Globus pallidus (tissue), 1 donor: ENCODE measurements around the gene RDH11.
A peak's percentile ranks its signal among the peaks of the same experiment; 100 is the strongest.
"Not testable (repeated sequence)": the region's sequence is repeated elsewhere in the genome, so short reads cannot be mapped to it uniquely, and the experiment has no call there.

Source experiments
- DNase-seq: peaks from one replicate; pipeline ENCODE4 v3.0.0-alpha.2; 2015; ENCODE audit warnings: low spot score

Gene RDH11

DNA sequence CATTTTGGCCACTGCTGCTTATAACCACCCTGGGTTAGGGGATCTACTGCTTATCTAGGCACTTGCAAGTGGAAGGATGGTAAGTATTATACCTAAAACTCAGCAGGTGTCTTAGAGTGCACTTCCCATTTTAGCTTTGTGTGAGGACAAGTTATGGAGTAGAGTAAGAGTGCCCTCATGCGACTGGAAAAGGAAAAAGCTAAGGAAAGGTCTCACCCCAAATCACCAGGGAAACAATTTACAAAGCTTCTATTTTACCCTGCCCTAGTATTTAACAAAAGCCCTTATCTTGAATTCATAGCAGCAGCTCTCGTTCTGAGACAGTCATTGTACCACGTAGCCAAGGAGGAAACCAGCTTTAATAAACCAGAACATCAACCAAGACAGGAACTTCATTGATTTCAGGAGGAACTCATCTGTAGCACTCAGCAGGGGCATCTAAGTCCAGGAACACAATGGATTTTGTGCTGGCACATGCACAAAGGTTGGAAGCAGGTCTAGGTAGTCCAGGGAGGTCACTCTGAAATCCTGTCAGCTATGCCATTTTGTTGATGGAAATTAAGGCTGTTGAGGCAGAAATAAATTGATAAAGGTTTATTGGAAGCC, 9.0 kb upstream of the RDH11 start:
- peak; percentile 89 for DNase-seq

DNA sequence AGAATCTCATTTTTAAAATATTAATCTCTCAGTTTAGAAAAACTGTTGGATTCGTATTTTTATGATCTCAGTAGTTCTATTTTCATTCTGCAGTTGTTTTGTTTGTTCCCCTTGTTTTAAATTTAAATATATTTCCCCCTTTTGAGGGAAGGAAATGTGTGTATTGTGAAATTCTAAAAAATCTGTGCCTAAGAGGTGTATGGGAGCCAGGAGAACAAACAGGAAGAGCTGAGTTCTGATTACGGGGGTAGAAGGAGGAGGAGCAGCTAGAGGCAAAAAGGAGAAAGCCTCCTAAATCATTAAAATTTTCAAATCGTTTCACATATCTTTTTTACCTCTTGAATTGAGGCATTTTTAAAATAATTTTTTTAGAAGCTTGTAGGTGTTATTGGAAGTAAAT, 8.4 kb upstream of the RDH11 start:
- DNase-seq = peak; percentile 13

- DNase-seq = not testable (repeated sequence)
Measured at GRCh38 chr14:67701492-67701891, 5.9 kb upstream of the RDH11 start, which contains the start of gene RDH12. TSS of gene RDH12 (plus strand) at chr14:67701886. CDS start at chr14:67722643, 20,757 bp downstream.

- no peak for DNase-seq
Measured at GRCh38 chr14:67698179-67698578, 2.6 kb upstream of the RDH11 start.

DNA sequence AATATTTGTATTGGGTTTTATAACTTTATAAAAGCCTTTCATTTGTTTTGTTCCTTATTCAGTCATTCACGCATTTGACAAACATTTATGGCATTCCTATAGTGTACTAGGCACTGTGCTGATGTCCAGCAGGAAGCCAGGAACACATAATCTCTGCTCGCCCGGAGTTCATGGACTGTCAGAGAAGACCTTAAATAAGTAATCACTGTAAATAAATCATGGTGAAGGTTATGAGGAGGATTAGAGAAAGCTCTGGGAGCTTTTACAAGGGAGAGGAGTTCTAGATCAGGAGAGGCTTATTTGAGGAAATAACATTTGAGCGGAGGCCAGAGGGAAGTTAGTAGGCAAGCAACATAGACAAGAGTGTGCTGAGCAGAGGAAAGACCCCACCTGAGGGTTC, 1.4 kb upstream of the RDH11 start:
- no peak for DNase-seq

DNA sequence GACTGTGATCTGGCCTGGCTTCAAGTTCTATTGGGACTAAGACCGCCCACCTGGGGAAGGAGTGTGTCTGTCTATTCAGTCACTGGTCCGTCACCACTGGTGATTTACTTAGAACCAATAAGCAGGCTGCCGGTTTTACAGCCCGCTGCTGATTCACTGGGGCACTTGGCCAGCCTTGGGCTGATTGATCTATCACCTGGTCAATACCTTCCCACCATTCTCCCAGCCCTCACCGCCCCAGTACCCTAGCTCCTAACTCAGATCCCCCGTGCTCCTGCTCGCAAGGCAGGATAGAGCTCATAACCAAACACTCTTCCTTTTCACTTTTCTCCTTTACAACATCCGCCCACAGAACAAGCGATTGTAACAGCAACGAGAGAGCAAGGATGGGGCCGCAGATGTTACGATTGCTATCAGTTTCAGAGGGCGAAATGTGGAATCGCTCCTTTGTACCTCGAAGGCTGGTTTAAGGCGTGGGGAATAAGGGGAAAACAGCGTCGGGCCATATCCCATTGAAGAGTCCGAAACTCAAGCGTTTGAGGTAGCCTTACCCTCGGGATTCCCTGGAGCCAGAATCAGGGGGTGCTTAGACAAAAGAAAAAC, 672 bp downstream of the RDH11 start:
- peak; percentile 17 for DNase-seq

DNA sequence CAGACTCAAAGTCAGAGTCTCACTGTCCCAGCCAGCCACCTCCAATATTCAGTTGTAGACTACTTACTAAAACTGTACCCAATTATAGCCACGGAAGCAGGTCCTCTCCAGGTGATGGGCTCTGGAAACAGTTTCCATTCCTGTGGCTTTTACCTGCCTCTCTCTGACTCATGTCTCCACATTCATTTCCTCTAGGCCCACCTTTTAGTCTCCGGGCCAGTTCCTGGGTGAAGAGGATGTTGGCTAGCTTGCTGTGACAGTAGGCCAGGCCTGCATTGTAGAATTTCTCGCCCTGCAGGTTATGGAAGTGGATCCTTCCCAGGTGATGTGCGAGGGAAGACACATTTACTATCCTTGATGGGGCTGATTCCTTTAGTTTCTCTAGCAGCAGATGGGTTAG, 5.6 kb downstream of the RDH11 start:
- no peak for DNase-seq

- DNase-seq = no peak
Measured at GRCh38 chr14:67683842-67684241, 11.7 kb downstream of the RDH11 start.

- DNase-seq = no peak
Measured at GRCh38 chr14:67680941-67681340, 14.6 kb downstream of the RDH11 start.

- DNase-seq = no peak
Measured at GRCh38 chr14:67680121-67680602, 15.4 kb downstream of the RDH11 start.

DNA sequence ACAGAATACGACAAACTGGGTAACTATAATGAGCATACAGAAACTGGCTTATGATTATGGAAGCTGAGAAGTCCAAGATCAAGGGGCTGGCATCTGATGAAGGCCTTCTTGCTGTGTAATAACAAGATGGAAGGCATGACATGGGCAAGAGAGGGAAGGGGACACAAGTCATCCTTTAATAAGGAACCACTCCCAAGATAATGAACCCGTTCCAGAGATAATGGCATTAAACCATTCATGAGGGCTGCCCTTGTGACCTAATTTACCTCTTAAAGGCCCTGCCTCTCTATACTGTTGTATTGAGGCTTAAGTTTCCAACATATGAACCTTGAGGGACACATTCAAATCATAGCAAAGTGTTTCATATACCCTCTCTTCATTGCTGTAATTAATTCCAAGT, 16.6 kb downstream of the RDH11 start:
- no peak for DNase-seq

- no peak for DNase-seq
Measured at GRCh38 chr14:67675219-67675582, 20.4 kb downstream of the RDH11 start.

GRCh38 chr14:67674480-67675218, 20.9 kb downstream of the RDH11 start, which contains the start of gene VTI1B:
TSS of gene VTI1B (minus strand) at chr14:67674632. CDS start at chr14:67674489, 143 bp downstream.
- peak; percentile 80 for DNase-seq

- peak; percentile 68 for DNase-seq
Measured at GRCh38 chr14:67674139-67674479, 21.5 kb downstream of the RDH11 start.

DNA sequence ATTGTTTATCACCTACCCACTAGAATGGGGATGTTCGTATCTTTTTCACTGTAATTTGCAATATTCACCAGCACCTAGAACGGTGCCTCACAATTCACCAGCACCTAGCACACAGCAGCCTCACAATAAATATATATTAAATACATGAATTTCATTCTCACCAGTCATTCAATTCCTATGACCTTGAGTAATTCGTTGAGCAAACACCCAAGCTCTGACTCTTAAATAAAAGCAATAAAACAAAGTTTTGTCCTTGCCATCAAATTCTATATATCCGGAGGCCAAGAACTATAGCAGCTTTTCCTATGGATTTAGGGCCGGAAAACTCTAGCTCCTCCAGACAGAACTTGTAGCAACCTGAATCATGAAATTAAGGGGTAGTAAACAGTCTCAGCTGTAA, 22.1 kb downstream of the RDH11 start:
- DNase-seq = no peak

DNA sequence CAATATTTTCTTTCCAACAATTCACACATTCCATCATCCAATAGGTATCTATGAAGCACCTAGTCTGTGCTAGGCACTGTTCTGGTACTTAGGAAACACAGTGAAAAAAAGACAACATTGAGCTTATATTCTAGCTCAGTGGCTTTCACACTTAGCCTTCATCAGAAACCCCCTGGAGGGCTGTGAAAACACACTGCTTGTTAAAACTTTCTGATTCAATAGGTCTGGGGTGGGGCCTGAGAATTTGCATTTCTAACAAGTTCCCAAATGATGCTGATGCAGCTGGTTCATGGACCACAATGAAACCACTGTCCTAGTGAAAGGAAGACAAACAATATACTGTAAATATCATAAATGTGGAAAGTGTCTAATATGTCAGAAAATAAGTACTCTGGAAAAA, 27.0 kb downstream of the RDH11 start:
- DNase-seq = peak; percentile 23

- DNase-seq = peak; percentile 63
Measured at GRCh38 chr14:67666750-67667449, 28.7 kb downstream of the RDH11 start.

- DNase-seq = no peak
Measured at GRCh38 chr14:67665868-67666267, 29.7 kb downstream of the RDH11 start.

DNA sequence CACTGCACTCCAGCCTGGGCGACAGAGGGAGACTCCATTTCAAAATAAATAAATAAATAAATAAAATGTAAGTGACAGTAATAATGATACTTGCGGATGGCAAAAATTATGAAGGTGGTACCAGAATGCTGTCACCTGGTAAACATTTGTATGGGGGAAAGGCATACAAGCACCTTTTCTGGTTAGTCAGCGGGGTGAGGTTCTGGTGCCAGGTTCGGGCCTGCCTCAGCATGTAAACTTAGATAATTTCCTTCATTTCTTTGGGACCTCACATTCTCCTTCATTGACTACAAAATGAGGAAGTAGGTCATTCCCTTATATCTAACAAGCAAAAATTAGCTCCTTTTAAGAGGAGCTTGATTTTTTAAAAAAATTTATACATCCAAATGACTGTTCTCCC, 31.9 kb downstream of the RDH11 start:
- DNase-seq = no peak

DNA sequence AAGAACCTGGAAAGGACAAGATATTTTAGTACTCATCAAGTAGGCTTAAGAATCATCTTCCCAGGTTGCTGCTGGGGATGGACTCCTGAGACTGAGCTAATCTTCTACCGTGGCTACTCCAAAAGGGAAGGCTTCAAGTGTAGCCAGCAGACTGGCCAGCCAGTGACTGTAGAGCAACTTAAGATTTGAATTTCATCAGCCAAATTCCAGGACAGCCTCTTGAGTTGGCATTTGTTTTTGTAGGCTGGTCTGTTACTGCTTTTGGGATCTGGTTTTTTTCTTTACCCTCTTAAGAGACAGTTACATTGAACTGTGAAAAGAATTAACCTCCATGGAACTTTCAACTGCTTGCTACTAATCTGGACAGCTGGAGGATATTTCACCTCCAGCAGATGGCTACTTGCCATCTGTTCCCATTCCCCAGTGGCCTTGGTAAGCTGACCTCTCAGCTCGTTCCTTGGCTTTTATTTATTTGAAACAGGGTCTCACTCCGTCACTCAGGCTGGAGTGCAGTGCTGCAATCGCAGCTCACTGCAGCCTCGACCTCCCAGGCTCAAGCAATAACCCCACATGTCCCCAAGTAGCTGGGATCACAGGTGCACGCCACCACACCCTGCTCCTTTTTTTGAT, 41.8 kb downstream of the RDH11 start:
- no peak for DNase-seq

GRCh38 chr14:67652189-67652588, 43.4 kb downstream of the RDH11 start:
- DNase-seq = no peak

DNA sequence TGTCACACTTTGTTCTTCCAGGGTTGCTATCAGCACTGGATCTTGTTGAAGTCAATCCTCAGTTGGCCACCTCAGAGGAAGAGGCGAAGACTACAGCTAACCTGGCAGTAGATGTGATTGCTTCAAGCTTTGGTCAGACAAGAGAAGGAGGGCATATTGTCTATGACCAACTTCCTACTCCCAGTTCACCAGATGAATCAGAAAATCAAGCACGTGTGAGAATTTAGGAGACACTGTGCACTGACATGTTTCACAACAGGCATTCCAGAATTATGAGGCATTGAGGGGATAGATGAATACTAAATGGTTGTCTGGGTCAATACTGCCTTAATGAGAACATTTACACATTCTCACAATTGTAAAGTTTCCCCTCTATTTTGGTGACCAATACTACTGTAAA, 44.9 kb downstream of the RDH11 start:
- DNase-seq = no peak
